Bone marrow (tissue), 2 donors: Measurements from ENCODE around the gene IRGQ.
"Not testable (repeated sequence)": the region's sequence is repeated elsewhere in the genome, so short reads cannot be mapped to it uniquely, and the experiment has no call there.

Experiments used
- DNase-seq, 2 donors: peaks; one replicate each; lab custom pipeline; 2025; lab: John Stamatoyannopoulos, UW

Gene IRGQ

GRCh38 chr19:43595999-43596841 lies at the start of gene IRGQ, which contains the start of gene ZNF576:
IRGQ (minus strand) TSS chr19:43596134; CDS start chr19:43595338, 796 bp downstream.
ZNF576 (plus strand) TSS chr19:43596595; CDS start chr19:43597109, 514 bp downstream.
- DNase-seq, result peak; percentile 98

- no peak for DNase-seq
Measured at GRCh38 chr19:43644181-43644580, 48.2 kb upstream of the IRGQ start.

GRCh38 chr19:43643326-43643725 lies 47.4 kb upstream of the IRGQ start:
- no peak for DNase-seq

- no peak for DNase-seq
Measured at GRCh38 chr19:43642531-43642930, 46.6 kb upstream of the IRGQ start.

- no peak for DNase-seq
Measured at GRCh38 chr19:43641333-43641732, 45.4 kb upstream of the IRGQ start.

GRCh38 chr19:43640424-43640757 lies 44.5 kb upstream of the IRGQ start:
- no peak for DNase-seq

- no peak for DNase-seq
Measured at GRCh38 chr19:43639519-43640423, 43.8 kb upstream of the IRGQ start, which contains the start of gene CADM4. CADM4 (minus strand) TSS chr19:43639850; CDS start chr19:43639790, 60 bp downstream.

- DNase-seq, result no peak
Measured at GRCh38 chr19:43638995-43639518, 43.1 kb upstream of the IRGQ start.

GRCh38 chr19:43638214-43638994 lies 42.5 kb upstream of the IRGQ start:
- no peak for DNase-seq

- DNase-seq, result no peak
Measured at GRCh38 chr19:43636121-43636683, 40.3 kb upstream of the IRGQ start.

- DNase-seq, result not testable (repeated sequence)
Measured at GRCh38 chr19:43635561-43635940, 39.6 kb upstream of the IRGQ start.

- DNase-seq, result no peak
Measured at GRCh38 chr19:43634872-43635560, 39.1 kb upstream of the IRGQ start.

GRCh38 chr19:43634506-43634871 lies 38.6 kb upstream of the IRGQ start:
- DNase-seq, result no peak

GRCh38 chr19:43634068-43634467 lies 38.1 kb upstream of the IRGQ start:
- no peak for DNase-seq

GRCh38 chr19:43633520-43633919 lies 37.6 kb upstream of the IRGQ start:
- no peak for DNase-seq

- DNase-seq, result no peak
Measured at GRCh38 chr19:43631491-43631890, 35.6 kb upstream of the IRGQ start.

GRCh38 chr19:43628646-43629326 lies 32.9 kb upstream of the IRGQ start:
- DNase-seq, result no peak

GRCh38 chr19:43626838-43627237 lies 30.9 kb upstream of the IRGQ start:
- DNase-seq, result no peak

GRCh38 chr19:43625918-43626579 lies 30.1 kb upstream of the IRGQ start:
- no peak for DNase-seq

GRCh38 chr19:43624933-43625332 lies 29.0 kb upstream of the IRGQ start:
- DNase-seq, result no peak
